ENCODE data around the gene PCAT6.

Gene PCAT6

GRCh38 chr1:202806845-202807450 lies 3.8 kb upstream of the PCAT6 start:
- no peak for DNase-seq (ENCODE audit: low read depth, low spot score)
- in situ Hi-C loops (cut with HindIII; ENCODE audit: low sequenced_read_pairs), result no loop called here
- TF ChIP-seq CTCF (IDR thresholded peaks at IDR 0.05; ENCODE audit: low read depth, low read length), result no peak
- H3K4me3 ChIP-seq (ENCODE audit: low read depth, low read length), result peak overlapping the region; percentile 89

GRCh38 chr1:202807451-202807925 lies 3.3 kb upstream of the PCAT6 start:
- DNase-seq (ENCODE audit: low read depth, low spot score), result peak; percentile 25
- no peak for TF ChIP-seq CTCF (IDR thresholded peaks at IDR 0.05; ENCODE audit: low read depth, low read length)
- peak overlapping the region; percentile 89 for H3K4me3 ChIP-seq (ENCODE audit: low read depth, low read length)
- in situ Hi-C loops (cut with HindIII; ENCODE audit: low sequenced_read_pairs), result no loop called here

- in situ Hi-C loops (cut with HindIII; ENCODE audit: low sequenced_read_pairs), result no loop called here
- DNase-seq (ENCODE audit: low read depth, low spot score), result peak; percentile 78
- peak within 1 kb of the TSS; percentile 89 for H3K4me3 ChIP-seq (ENCODE audit: low read depth, low read length)
- no peak for TF ChIP-seq CTCF (IDR thresholded peaks at IDR 0.05; ENCODE audit: low read depth, low read length)
These were observed 2.6 kb upstream of the PCAT6 start, which contains the start of gene KDM5B for GRCh38 chr1:202807926-202808757. TSS of gene KDM5B (minus strand) at chr1:202808421. CDS start at chr1:202808305, 116 bp downstream.

GRCh38 chr1:202809597-202810159 lies 1.1 kb upstream of the PCAT6 start:
- in situ Hi-C loops (cut with HindIII; ENCODE audit: low sequenced_read_pairs), result no loop called here
- no peak overlapping the region for H3K4me3 ChIP-seq (ENCODE audit: low read depth, low read length)
- DNase-seq (ENCODE audit: low read depth, low spot score), result no peak
- no peak for TF ChIP-seq CTCF (IDR thresholded peaks at IDR 0.05; ENCODE audit: low read depth, low read length)

GRCh38 chr1:202810193-202810614 lies 550 bp upstream of the PCAT6 start:
- peak overlapping the region; percentile 78 for H3K4me3 ChIP-seq (ENCODE audit: low read depth, low read length)
- in situ Hi-C loops (cut with HindIII; ENCODE audit: low sequenced_read_pairs), result no loop called here
- DNase-seq (ENCODE audit: low read depth, low spot score), result no peak

More at GRCh38 chr1:202810193-202810614, 550 bp upstream of the PCAT6 start:
- TF ChIP-seq CTCF (IDR thresholded peaks at IDR 0.05; ENCODE audit: low read depth, low read length), result no peak
